Activated gamma-delta T cell (primary cell): ENCODE results near the gene CNPY1.
"Not testable (repeated sequence)": the region's sequence is repeated elsewhere in the genome, so short reads cannot be mapped to it uniquely, and the experiment has no call there.

ENCODE experiments used
- DNase-seq: peaks from one replicate; lab custom pipeline; 2025; lab: John Stamatoyannopoulos, UW

The CNPY1 gene

GRCh38 chr7:155533120-155533826 is 13.1 kb downstream of the CNPY1 start:
- no peak for DNase-seq

GRCh38 chr7:155532792-155533119 is 13.6 kb downstream of the CNPY1 start:
- DNase-seq: no peak

- no peak for DNase-seq
These were observed 14.7 kb downstream of the CNPY1 start for GRCh38 chr7:155531681-155532080.

- no peak for DNase-seq
These were observed 15.8 kb downstream of the CNPY1 start for GRCh38 chr7:155530601-155531000.

- no peak for DNase-seq
These were observed 16.5 kb downstream of the CNPY1 start for GRCh38 chr7:155529845-155530244.

- DNase-seq: no peak
These were observed 17.0 kb downstream of the CNPY1 start for GRCh38 chr7:155529346-155529745.

GRCh38 chr7:155527664-155528063 is 18.7 kb downstream of the CNPY1 start:
- DNase-seq: no peak

GRCh38 chr7:155526225-155526624 is 20.1 kb downstream of the CNPY1 start:
- DNase-seq: no peak

GRCh38 chr7:155524018-155524556 is 22.3 kb downstream of the CNPY1 start:
- no peak for DNase-seq

- DNase-seq: no peak
These were observed 23.1 kb downstream of the CNPY1 start for GRCh38 chr7:155523168-155523675.

GRCh38 chr7:155521743-155522398 is 24.5 kb downstream of the CNPY1 start:
- no peak for DNase-seq

GRCh38 chr7:155521007-155521742 is 25.2 kb downstream of the CNPY1 start:
- DNase-seq: no peak

GRCh38 chr7:155520114-155520513 is 26.2 kb downstream of the CNPY1 start:
- DNase-seq: no peak

GRCh38 chr7:155519358-155519757 is 27.0 kb downstream of the CNPY1 start:
- not testable (repeated sequence) for DNase-seq

- no peak for DNase-seq
These were observed 27.7 kb downstream of the CNPY1 start for GRCh38 chr7:155518633-155519032.

- no peak for DNase-seq
These were observed 28.4 kb downstream of the CNPY1 start for GRCh38 chr7:155517969-155518368.

- DNase-seq: no peak
These were observed 28.9 kb downstream of the CNPY1 start for GRCh38 chr7:155517452-155517851.

GRCh38 chr7:155516466-155516865 is 29.9 kb downstream of the CNPY1 start:
- DNase-seq: no peak

- no peak for DNase-seq
These were observed 31.0 kb downstream of the CNPY1 start for GRCh38 chr7:155515318-155515717.

- no peak for DNase-seq
These were observed 32.1 kb downstream of the CNPY1 start for GRCh38 chr7:155514296-155514695.

- no peak for DNase-seq
These were observed 32.6 kb downstream of the CNPY1 start for GRCh38 chr7:155513543-155514285.
